H1 (cell line): ENCODE measurements around the gene DDX19B.

Source experiments
- EGR1 ChIP-seq: IDR thresholded peaks from 2 replicates; pipeline ENCODE4 v1.6.1; 2011; ENCODE audit warnings: low read depth, low read length, borderline replicate concordance
- JUND ChIP-seq: IDR thresholded peaks from 2 replicates; pipeline ENCODE4 v1.6.1; 2011; ENCODE audit warnings: mild to moderate bottlenecking, improper control_type of control experiment, low read length
- KDM1A ChIP-seq: fragments of 200-600, 300-600 bp; sonication (generic); IDR thresholded peaks from 2 replicates; pipeline ENCODE4 v1.7.1; 2016; ENCODE audit warnings: mild to moderate bottlenecking, low read length, borderline replicate concordance
- NRF1 ChIP-seq: IDR thresholded peaks from 2 replicates; pipeline ENCODE4 v1.6.1; 2011; ENCODE audit warnings: mild to moderate bottlenecking, low read depth, low read length, improper control_type of control experiment
- POLR2A ChIP-seq, 2 experiments: IDR thresholded peaks; 1 replicate in 1 of 2; 2 replicates in 1 of 2; pipeline ENCODE4 v1.6.1; 2011; ENCODE audit warnings: low read depth in 2 of 2, low read length in 2 of 2, mild to moderate bottlenecking in 2 of 2; ENCODE audit errors: control extremely low read depth in 1 of 2
- RAD21 ChIP-seq, 2 experiments: IDR thresholded peaks in 1 of 2; conservative IDR thresholded peaks in 1 of 2; 2 replicates each; pipeline ENCODE4 v1.6.1; 2011; ENCODE audit warnings: low read depth in 2 of 2, low read length in 2 of 2, improper control_type of control experiment in 1 of 2, inconsistent platforms in 1 of 2, mild to moderate bottlenecking in 1 of 2, moderate library complexity in 1 of 2
- RXRA ChIP-seq: IDR thresholded peaks from 2 replicates; pipeline ENCODE4 v1.6.1; 2011; ENCODE audit warnings: low read depth, mild to moderate bottlenecking, low read length, moderate library complexity; ENCODE audit not compliant: insufficient read depth
- SRF ChIP-seq: IDR thresholded peaks from 2 replicates; pipeline ENCODE4 v1.6.1; 2011; ENCODE audit warnings: mild to moderate bottlenecking, low read depth, low read length, moderate library complexity
- TF ChIP-seq, protein P1 (sequence below): IDR thresholded peaks from 2 replicates; pipeline ENCODE4 v1.6.1; 2011; ENCODE audit warnings: low read length, improper control_type of control experiment
- TF ChIP-seq, protein P2 (sequence below), 3 experiments: IDR thresholded peaks; 1 replicate in 2 of 3; 2 replicates in 1 of 3; pipeline versions ENCODE4 v1.5.1 to v1.6.1; 2011; ENCODE audit warnings: low read length in 3 of 3, mild to moderate bottlenecking in 3 of 3, inconsistent platforms in 2 of 3, low read depth in 1 of 3, moderate library complexity in 1 of 3; ENCODE audit not compliant: insufficient read depth in 1 of 3; ENCODE audit errors: control extremely low read depth in 1 of 3

DNA sequence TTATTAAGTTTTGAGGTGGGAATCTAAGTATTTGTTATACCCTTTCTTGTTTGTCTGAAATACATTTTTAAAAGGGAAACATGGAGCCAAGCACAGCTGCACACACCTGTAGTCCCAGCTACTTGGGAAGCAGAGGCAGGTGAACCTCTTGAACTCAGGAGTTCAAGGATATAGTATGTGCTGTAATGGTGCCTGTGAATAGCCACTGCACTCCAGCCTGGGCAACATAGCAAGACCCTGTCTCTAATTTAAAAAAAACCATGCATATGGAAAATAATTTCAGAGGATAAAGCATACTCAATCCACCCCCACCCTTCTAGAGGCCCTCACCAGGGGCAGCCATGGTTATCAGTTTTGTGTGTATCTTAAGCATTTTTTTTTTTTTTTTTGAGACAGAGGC, 3.4 kb upstream of the DDX19B start:
- TF ChIP-seq, protein P1, sequence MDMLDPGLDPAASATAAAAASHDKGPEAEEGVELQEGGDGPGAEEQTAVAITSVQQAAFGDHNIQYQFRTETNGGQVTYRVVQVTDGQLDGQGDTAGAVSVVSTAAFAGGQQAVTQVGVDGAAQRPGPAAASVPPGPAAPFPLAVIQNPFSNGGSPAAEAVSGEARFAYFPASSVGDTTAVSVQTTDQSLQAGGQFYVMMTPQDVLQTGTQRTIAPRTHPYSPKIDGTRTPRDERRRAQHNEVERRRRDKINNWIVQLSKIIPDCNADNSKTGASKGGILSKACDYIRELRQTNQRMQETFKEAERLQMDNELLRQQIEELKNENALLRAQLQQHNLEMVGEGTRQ: no peak
- TF ChIP-seq POLR2A (IDR thresholded peaks at IDR 0.05; ENCODE audit: control extremely low read depth in 1 of 2, low read depth in 2 of 2, low read length in 2 of 2): no peak
- TF ChIP-seq, protein P2, sequence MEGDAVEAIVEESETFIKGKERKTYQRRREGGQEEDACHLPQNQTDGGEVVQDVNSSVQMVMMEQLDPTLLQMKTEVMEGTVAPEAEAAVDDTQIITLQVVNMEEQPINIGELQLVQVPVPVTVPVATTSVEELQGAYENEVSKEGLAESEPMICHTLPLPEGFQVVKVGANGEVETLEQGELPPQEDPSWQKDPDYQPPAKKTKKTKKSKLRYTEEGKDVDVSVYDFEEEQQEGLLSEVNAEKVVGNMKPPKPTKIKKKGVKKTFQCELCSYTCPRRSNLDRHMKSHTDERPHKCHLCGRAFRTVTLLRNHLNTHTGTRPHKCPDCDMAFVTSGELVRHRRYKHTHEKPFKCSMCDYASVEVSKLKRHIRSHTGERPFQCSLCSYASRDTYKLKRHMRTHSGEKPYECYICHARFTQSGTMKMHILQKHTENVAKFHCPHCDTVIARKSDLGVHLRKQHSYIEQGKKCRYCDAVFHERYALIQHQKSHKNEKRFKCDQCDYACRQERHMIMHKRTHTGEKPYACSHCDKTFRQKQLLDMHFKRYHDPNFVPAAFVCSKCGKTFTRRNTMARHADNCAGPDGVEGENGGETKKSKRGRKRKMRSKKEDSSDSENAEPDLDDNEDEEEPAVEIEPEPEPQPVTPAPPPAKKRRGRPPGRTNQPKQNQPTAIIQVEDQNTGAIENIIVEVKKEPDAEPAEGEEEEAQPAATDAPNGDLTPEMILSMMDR (IDR thresholded peaks at IDR 0.05; ENCODE audit: control extremely low read depth in 1 of 3, insufficient read depth in 1 of 3, low read depth in 1 of 3, low read length in 3 of 3): no peak
- no peak for TF ChIP-seq RAD21 (IDR thresholded peaks at IDR 0.05 in 1 of 2, conservative IDR thresholded peaks at IDR 0.05 in 1 of 2; ENCODE audit: low read depth in 2 of 2, low read length in 2 of 2)
- no peak for TF ChIP-seq NRF1
- no peak for TF ChIP-seq KDM1A
- no peak for TF ChIP-seq EGR1
- TF ChIP-seq JUND: no peak
- TF ChIP-seq SRF: no peak
- TF ChIP-seq RXRA: no peak
